G401.6 (cell line): Measurements from ENCODE around the gene DTD2.
"Not testable (repeated sequence)": the region's sequence is repeated elsewhere in the genome, so short reads cannot be mapped to it uniquely, and the experiment has no call there.

Source experiments
- FAIRE-seq: peaks from 2 replicates; lab custom pipeline; 2012; peaks lifted over from hg19 to GRCh38; lab: Jason Lieb, UNC

The DTD2 gene

DNA sequence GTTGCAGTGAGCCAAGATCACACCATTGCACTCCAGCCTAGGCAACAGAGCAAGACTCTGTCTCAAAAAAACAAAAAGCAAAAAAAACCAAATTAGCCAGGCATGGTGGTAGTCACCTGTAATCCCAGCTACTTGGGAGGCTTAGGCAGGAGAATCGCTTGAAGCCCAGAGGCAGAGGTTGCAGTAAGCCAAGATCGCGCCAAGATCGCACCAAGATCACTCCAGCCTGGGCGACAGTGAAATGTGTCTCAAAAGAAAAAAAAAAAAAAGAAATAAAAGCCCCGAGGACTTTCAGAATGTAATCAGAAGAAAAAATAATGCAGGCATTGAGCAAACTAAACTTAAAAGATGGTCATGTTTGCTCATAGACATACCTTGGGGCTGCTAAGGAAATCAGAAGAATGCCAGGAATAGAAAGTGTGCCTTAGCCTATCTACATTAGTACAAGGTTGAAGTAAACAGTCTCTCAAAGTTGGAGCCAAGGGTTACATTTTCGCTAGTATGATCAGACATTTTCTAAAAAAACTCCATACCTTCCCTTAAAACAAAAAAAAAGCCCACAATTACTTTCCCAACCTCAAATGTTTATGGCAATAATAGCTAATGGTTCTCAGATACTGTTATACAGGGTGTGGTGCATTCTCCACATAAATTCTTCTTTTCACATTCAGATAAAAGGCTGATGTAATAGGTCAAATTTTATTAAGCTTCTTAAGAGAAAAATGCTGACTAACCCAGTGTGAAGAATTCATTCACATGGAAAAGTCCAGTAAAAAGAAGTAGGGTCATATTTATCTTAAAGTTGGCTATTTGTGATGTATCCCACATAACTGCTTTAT is 15.8 kb downstream of the DTD2 start:
- no peak for FAIRE-seq

DNA sequence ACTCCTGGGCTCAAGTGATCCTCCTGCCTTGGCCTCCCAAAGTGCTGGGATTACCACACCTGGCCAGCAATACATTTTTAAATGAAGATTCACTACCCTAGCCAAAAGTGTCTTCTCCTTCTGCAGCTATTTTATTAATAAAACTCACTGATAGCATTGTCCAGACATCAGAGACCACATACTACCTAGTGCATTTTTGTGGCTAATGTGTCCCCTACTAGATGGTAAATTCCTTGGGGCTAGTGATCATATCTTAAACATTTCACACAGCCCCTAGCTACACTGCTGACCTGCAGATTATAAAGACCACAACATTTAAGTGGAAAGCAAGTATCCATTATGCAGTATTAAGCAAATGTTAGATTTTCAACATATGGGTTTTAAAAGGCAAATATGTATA is 17.0 kb downstream of the DTD2 start:
- no peak for FAIRE-seq

DNA sequence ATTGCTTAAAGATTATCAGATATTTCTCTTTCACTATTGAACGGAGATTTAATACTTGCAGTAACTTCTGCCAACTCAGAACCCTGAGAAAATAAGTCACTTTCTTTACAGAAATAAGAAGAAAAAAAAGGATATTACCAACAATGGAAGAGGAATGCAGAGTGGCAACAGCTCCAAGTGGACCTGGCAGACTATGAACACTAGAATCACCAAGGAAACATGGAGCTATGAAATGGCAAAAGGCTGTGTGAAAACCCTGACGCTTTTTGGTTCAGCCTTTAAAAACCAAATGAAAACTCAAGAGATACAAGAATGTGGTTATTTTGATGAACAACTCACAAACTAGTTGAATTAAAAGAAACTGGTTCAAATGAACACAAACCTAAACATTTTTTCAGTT is 17.7 kb downstream of the DTD2 start:
- no peak for FAIRE-seq

DNA sequence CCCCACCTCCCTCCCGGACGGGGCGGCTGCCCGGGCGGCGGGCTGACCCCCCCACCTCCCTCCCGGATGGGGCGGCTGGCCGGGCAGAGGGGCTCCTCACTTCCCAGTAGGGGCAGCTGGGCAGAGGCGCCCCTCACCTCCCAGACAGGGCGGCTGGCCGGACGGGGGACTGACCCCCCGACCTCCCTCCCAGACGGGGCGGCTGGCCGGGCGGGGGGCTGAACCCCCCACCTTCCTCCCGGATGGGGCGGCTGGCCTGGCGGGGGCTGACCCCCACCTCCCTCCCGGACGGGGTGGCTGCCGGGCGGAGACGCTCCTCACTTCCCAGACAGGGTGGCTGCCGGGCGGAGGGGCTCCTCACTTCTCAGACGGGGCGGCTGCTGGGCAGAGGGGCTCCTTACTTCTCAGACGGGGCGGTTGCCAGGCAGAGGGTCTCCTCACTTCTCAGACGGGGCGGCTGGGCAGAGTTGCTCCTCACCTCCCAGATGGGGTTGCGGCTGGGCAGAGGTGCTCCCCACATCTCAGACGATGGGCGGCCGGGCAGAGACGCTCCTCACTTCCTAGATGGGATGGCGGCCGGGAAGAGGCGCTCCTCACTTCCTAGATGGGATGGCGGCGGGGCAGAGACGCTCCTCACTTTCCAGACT is 20.1 kb downstream of the DTD2 start:
- not testable (repeated sequence) for FAIRE-seq

DNA sequence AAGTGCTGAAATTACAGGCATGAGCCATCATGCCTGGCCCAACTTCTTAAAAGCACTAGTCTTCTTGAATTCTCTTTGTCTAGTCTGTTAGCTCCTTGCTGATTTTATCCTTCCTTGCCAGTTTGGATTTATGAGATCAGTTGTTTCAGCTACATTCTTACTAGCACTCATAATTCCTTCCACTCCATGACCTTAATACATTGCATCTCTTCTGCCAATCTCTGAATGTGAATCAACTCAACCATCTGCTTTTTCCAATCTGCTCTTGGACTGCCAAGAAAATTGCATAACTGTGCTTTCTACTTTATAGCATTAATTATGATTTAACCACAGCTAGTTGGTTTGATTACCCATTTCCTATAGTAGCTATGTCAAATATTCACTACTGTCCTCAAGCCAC is 22.0 kb downstream of the DTD2 start:
- FAIRE-seq: no peak

DNA sequence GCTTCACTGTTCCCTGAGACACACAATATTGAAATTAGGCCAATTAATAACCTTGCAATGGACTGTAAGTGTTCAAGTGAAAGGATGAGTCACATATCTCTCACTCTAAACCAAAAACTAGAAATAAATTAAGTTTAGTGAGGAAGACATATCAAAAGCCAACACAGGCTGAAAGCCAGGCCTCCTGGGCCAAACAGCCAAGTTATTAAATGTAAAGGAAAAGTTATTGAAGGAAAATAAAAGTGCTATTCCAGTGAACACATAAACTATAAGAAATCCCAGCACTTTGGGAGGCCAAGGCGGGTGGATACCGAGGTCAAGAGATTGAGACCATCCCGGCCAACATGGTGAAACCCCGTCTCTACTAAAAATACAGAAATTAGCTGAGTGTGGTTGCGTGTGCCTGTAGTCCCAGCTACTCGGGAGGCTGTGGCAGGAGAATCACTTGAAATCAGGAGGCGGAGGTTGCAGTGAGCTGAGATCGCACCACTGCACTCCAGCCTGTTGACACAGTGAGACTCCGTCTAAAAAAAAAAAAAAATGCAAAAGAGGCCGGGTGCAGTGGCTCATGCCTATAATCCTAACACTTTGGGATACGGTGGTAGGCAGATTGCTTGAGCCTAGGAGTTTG is 26.6 kb downstream of the DTD2 start:
- FAIRE-seq: no peak

DNA sequence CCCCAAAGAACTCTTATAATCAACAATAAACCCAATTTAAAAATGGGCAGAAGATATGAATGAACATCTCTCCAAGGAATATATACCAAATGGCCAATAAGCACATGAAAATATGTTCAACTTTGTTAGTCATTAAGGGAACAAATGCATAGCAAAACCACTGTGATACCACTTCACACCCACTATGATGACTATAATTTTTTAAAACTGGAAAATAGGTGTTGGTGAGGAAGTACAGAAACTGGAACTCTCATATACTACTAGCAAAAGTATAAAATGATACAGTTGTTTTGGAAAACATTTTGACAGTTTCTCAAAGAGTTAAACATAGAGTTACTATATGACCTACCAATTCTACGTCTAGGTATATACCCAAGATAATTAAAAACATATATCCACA is 27.5 kb downstream of the DTD2 start:
- FAIRE-seq: no peak

DNA sequence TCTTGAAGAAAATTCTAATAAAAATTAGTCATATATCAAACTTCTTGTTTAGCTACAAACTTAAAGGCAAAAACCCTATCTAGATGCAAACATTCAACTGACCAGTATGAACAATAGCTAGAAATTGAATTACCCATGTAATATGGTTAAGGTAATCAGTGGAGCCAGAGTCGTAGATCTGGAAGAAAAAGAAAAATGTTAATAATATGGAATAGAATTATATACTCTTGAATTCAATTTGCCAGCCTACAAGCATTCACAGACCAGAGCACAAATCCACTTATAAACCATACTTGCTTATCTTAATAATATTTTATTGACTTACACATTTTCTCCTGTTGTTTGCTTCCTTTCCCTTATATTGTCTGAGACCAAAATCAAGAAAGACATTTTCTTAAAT is 29.3 kb downstream of the DTD2 start:
- peak; percentile 88 for FAIRE-seq

DNA sequence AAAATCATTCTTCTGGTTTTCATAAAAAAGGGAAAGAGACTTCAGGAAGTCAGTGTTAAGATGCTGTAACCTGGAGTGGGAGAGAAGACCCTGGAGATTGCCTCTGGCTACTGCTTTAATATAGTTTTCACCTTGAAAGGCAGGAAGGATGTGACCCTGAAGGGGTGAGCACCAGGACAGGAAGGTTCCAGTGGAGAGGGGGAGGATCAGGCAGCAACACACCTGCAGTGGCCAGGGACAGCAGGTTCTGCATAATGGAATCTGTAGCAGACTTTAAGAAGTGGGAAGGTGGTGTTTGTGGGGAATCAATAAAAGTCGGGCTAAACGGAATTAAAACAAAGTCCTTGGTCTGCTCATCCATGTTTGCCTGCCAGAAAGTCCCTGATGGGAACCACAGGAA is 30.6 kb downstream of the DTD2 start:
- no peak for FAIRE-seq

DNA sequence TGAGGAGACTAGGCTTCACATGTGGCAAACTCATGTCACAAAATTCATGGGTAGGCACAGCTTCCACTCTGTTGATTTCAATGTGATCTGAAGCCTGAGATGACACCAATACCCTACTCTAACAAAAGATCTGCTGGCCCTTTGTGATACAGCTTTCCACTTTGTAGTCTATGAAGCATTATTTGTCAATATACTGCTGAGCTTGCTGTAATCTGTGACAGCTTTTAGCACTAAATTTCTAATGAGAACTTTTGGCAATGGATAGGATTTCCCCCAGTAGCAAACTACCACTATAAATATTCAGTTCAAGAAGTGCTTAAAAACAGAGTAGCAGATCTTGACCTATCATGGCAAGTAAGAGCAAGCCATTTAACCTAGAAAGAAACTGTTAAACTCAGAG is 31.4 kb downstream of the DTD2 start:
- FAIRE-seq: no peak

DNA sequence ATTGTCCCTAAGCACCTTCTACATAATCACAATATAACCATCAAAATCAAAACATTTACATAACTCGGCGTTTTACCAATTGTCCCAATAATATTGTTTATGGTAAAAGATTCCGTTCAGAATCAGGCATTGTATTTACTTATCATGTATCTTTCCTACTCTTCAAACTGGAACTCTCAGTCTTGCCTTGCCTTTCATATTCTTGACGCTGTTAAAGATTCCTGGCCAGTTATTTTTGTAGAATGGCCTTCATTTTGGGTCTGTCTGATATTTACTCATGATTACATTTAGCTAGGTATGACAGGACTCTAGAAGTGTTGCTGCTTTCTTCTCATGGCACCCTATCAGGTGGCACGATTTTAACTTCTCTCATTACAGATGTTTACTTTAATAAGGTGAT is 36.1 kb downstream of the DTD2 start:
- no peak for FAIRE-seq

DNA sequence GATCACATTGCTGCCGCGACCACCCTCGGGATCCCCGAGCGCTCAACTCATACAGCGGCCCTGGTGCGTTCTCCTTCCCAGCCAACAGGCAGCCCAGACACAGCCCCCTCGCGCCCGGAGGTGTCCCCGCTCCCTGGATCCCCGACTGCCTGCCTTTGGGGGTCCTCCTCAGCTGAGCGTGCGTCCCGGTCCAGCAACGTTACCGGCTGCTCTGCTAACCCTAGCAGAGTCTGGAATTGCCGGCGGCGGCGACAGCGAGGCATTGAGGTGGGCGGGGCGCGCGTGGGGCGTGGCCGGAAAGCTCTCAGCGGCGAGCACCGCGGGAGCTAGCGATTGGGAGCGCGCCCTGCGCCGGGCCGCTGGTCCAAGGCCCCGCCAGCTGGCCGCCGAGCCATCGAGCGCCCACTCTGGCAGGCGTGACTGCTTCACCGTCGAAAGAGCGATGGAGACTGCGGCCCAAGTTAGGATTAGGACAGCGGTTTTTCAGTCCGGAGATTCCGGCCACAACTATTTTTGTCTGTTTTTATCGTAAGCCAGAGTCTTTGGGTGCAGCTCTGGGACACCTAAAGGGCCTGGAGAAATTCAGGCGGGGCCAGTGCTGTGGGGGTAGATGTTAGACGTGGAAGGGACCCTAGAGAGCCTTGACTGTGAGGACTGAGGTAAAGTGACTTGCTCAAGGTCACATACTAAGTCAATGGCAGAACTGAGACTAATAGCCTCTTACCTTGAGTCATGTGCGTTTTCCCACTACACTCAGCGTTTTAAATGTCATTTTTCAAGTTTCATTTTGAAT is 36.8 kb downstream of the DTD2 start, which contains the start of gene HEATR5A:
Gene HEATR5A, minus strand, starts transcription at position 232 of the 793 bp plus-strand sequence. CDS start 17,575 bp downstream, outside the sequence.
- FAIRE-seq: no peak

DNA sequence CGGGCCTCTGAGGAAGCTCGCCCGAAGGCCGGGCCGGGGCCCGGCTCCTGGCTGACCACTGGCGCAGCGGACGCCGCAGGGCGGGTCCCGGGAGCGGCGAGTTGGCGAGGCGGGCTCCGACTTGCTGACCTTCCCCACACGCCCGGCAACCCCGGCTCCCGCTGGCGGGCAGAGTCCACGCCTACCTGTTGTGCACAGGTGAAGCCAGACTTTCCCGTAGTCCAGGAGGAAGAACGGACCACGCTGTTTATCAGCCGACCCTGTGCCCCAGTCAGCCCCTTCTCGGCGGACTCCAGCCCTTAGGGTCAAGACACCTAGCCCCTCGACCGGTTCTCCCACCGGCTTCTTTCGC is 37.4 kb downstream of the DTD2 start:
- no peak for FAIRE-seq

DNA sequence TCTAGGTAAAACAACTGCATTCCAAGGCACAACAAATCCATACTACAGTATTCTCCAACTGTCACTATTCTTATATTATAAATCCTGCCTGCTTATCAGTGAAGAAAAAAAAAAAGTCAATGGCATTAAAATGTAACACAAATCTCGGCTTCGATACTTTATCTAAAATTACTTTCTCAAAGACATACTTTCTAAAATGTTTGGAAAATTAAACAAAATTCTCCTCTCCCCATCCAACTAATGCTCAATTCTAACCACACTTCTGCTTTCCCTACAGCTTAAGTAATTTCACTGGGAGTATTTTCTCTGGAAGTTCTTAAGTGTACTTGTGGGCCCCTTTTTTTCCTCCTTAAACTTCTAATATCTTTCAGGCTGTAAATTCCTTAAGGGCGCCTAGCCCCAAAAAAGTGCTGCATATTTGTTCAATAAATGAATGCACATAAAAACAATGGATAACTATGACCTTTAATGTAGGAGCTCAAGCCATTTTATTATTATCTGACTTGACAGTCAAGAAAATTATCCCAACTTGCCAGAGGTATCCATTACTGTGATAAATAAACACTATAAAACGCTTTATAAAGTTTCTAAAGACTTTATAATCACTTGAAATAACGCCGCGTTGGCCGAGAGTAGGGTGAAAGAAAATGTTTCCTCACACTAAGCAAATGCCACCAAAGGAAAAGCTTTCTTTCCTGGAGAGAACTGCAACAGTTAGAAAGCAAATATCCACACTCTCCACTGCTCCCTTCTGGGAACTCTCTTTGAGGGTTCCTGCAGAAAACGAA is 37.9 kb downstream of the DTD2 start:
- no peak for FAIRE-seq

DNA sequence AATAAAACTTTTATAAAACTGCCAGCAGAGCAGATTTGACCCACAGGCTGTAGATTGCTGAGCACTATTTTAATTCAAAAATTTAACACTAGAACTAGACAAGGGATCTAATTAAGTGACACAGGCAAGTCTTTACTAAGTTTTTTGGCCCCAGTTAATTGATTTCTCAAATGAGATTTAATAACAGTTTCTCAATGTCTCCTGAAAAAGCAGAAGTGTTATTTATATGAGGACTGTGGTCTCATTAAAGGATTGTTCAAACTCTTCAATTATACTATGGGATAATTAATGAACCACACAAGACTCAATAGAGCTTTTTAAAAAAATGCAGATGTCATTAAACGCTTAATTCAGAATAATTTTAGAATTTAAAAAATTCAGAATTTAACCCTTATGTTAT is 38.9 kb downstream of the DTD2 start:
- FAIRE-seq: no peak

DNA sequence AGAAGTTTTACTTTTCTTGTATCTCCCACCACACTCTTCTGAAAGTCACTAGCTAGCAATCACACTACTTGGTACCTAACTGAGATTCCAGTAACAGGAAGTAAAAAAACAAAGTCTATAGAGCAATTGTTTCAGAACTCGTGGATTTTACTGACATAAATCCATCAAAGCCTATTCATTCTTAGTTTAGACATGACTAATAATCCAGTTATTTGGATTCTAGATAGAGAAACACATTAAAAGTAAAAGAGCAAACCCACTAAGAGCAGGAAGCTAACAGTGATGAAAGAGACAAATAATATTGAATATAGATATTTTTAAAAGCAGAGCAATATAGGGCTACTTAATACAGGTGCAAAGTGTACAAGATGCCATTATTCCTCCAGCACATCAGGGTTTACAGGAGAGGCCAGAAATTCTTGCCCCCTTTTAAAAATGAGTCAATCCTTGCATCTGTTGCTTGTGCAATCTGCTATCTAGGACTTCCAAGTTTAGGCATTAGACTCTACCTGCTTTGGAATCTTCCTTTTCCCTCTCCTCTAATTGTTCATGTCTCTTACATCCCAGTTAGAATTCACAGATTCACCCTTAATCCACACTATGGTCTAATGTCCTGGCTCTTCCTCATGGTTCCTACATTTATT is 43.0 kb downstream of the DTD2 start:
- FAIRE-seq: no peak

DNA sequence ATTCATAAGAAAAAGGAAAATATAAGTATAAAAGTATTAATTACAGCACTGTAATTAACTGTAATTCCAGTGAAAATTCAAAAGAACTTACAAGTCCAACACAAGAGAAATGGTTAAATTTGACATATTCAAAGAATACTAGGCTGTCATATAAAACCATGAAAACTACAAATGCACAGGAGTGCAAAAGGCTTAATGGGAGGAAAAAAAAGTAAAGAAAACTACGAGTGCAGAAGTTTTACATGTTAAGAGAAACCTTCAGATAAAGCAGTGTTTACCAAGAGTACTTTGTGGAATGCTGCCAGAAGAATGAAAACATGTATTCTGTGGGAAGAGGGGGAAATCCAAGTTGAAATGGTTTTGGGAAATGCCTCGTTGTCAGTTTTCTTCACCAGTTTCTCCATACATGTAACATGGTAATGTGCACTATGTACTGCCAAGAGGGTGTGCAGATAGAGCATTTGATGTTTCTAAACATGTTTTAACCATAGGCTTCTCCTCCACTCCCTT is 46.0 kb downstream of the DTD2 start:
- no peak for FAIRE-seq

DNA sequence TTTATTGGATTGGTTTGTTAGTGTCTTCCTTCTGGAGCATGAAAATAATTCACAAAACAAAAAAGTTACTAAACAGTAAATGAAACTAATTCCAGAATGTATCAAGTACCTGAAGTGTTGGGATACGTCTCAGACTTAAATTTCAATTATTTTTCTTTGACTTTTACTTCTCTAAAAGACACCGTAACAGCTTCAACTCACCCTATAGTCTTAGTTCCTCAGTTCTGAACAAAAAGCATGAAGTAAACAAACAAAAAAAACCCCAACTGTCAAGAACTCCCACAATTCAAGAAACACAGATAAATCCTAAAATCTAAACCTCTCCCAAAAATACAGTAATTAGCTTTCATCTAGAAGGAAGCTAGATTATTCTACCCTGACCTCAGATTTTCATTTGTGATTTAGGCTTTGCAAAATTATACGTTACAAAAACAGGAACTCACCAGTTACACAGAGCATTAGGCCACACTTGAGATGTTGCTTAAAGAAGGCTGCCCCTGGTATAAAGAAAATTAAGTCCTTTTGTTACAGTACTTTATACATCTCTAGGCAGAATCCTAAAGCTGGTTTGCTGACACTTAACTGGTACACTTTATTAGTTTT is 47.2 kb downstream of the DTD2 start:
- FAIRE-seq: no peak

DNA sequence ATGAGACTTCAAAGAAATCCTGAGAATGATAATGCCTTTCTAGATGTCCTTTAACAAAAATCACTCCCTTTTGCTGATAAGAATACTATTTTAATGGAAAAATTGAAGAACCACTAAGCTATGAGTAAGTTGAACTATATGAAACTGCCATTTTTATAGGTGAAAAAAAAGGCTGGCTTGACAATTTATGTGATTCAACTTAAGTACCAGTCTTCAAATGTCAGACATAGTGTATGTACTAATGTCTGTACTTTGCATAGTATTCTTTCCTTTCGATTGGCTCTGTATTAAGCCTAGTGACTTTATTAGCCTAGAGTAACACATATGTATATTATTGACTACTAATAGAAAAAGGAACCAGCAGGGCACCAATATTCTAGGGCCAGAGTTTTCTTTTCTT is 48.9 kb downstream of the DTD2 start:
- no peak for FAIRE-seq

DNA sequence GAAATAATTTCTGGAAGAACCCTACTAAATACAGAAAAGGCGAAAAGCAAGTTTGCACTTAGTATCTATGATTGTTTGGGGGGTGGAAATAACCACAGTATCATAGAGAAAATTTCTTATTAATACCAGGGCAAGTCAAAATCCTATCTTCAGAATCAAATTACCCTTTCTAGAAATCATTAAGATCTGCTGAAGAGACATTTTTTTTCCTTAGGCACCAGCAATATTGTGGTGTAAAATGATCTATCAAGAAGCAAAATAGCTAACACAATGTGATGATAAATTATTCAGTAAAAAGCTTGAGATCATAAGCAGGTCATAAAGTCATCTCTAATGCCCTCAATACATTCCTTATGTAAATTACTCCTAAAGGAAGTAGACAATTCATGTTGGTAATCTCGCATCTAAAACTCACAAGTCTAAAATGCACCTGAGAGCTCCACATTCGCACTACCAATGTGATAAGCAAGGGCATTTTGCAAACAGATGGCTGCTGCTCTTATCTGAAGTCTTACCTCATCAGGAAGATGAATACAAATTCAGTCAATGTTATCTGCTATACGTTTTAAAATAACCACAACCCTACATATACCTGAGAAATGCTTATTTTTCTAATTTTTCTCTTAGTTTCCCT is 51.6 kb downstream of the DTD2 start:
- no peak for FAIRE-seq
